Endothelial cell of umbilical vein (primary cell): ENCODE results near the gene UQCR10. TPM values are rescaled to one million over a fixed set of nuclear protein-coding genes. Genes with fewer than 3 reads are reported as not detected.

Experiments used
- BruUV-seq: library from RNA; stranded (reverse); fragments of 400-500 nt; replicated peaks from 2 replicates; lab custom pipeline; 2021; lab: Mats Ljungman, UMichigan
- CTCF ChIA-PET: fragments of 300-600, 350-600 bp; sonication (Branson Sonifier 250); formaldehyde crosslinking; loops from one replicate; lab custom pipeline; 2021; ENCODE audit warnings: antibody characterized with exemption, inconsistent platforms; lab: Charles Lee
- POLR2A ChIA-PET: fragments of 300-600, 350-600 bp; sonication (Branson Sonifier 250); formaldehyde crosslinking; loops from one replicate; lab custom pipeline; 2021; ENCODE audit warnings: antibody characterized with exemption, inconsistent platforms; lab: Charles Lee
- DNase-seq: peaks from one replicate; pipeline ENCODE4 v3.0.0-alpha.2; 2011; ENCODE audit warnings: low read depth, low spot score
- FAIRE-seq: peaks from 2 replicates; lab custom pipeline; 2011; peaks lifted over from hg19 to GRCh38; lab: Jason Lieb, UNC
- H2AFZ ChIP-seq: 2 replicates; pipeline ENCODE4 v1.6.0; 2012; ENCODE audit warnings: low read depth, low read length, control low read depth, inconsistent platforms
- H3K27ac ChIP-seq: 2 replicates; pipeline ENCODE4 v1.5.1; 2011; ENCODE audit warnings: low read depth, mild to moderate bottlenecking, control low read depth, low read length, moderate library complexity; ENCODE audit not compliant: insufficient read depth
- H3K27me3 ChIP-seq, 2 experiments: 2 replicates each; pipeline versions ENCODE4 v1.6.0 to v1.6.1; 2011; ENCODE audit warnings: low read length in 2 of 2, mixed read lengths in 1 of 2; ENCODE audit not compliant: control insufficient read depth in 2 of 2, insufficient read depth in 2 of 2
- H3K36me3 ChIP-seq, 2 experiments: 2 replicates in 1 of 2; 3 replicates in 1 of 2; pipeline ENCODE4 v1.5.1; 2011; ENCODE audit warnings: low read length in 2 of 2, mild to moderate bottlenecking in 1 of 2, moderate library complexity in 1 of 2; ENCODE audit not compliant: control insufficient read depth in 2 of 2, insufficient read depth in 2 of 2; ENCODE audit errors: extremely low read depth in 1 of 2
- H3K4me1 ChIP-seq: 3 replicates; pipeline ENCODE4 v1.5.1; 2011; ENCODE audit warnings: mild to moderate bottlenecking, low read length; ENCODE audit not compliant: control insufficient read depth, insufficient read depth; ENCODE audit errors: extremely low read depth
- H3K4me2 ChIP-seq: 2 replicates; pipeline ENCODE4 v1.6.1; 2011; ENCODE audit warnings: low read length, control low read depth, mixed read lengths; ENCODE audit not compliant: insufficient read depth
- H3K4me3 ChIP-seq, 3 experiments: fragments of 200-600 bp in 1 of 3; sonication (generic), shearing (Covaris generic) in 1 of 3; replicated peaks in 1 of 3; 2 replicates each; pipeline ENCODE4 v1.5.1; 2011 to 2016; ENCODE audit warnings: control low read depth in 3 of 3, low read length in 3 of 3, mild to moderate bottlenecking in 2 of 3, inconsistent platforms in 1 of 3, low read depth in 1 of 3, moderate library complexity in 1 of 3; ENCODE audit not compliant: insufficient read depth in 1 of 3
- H3K79me2 ChIP-seq: 2 replicates; pipeline ENCODE4 v1.6.0; 2012; ENCODE audit warnings: low read length, inconsistent platforms; ENCODE audit not compliant: control insufficient read depth, insufficient read depth
- H3K9ac ChIP-seq: replicated peaks from 2 replicates; pipeline ENCODE3; 2011; ENCODE audit warnings: low read length, control low read depth; ENCODE audit not compliant: insufficient read depth; ENCODE audit errors: extremely low read depth
- H3K9me1 ChIP-seq: replicated peaks from 3 replicates; pipeline ENCODE4 v1.6.0; 2011; ENCODE audit warnings: mild to moderate bottlenecking, low read length; ENCODE audit not compliant: control insufficient read depth, insufficient read depth; ENCODE audit errors: extremely low read depth
- H3K9me3 ChIP-seq: replicated peaks from 2 replicates; pipeline ENCODE4 v1.5.1; 2012; ENCODE audit warnings: low read length, inconsistent platforms; ENCODE audit not compliant: control insufficient read depth, insufficient read depth
- H4K20me1 ChIP-seq: replicated peaks from 2 replicates; pipeline ENCODE3; 2011; ENCODE audit warnings: mild to moderate bottlenecking, low read length; ENCODE audit not compliant: control insufficient read depth, insufficient read depth; ENCODE audit errors: extremely low read depth
- CTCF ChIP-seq, 2 donors: IDR thresholded peaks; 1 replicate in 1 of 2; 2 replicates in 1 of 2; pipeline ENCODE4 v1.5.1; 2011; ENCODE audit warnings: low read length in 2 of 2, mild to moderate bottlenecking in 2 of 2, moderate library complexity in 2 of 2, control low read depth in 1 of 2, inconsistent platforms in 1 of 2, low read depth in 1 of 2; ENCODE audit not compliant: insufficient read depth in 1 of 2; ENCODE audit errors: extremely low read depth in 1 of 2
- EZH2 ChIP-seq: IDR thresholded peaks from 2 replicates; pipeline ENCODE4 v1.6.1; 2012; ENCODE audit warnings: borderline replicate concordance, low read depth, mild to moderate bottlenecking, moderate library complexity, low read length, inconsistent platforms; ENCODE audit not compliant: severe bottlenecking
- GATA2 ChIP-seq: IDR thresholded peaks from 2 replicates; pipeline ENCODE4 v1.7.0; 2011; ENCODE audit warnings: low read depth, mild to moderate bottlenecking, moderate library complexity, mixed read lengths, low read length; ENCODE audit not compliant: insufficient read length, insufficient read depth
- JUN ChIP-seq: IDR thresholded peaks from 2 replicates; pipeline ENCODE4 v1.6.1; 2011; ENCODE audit warnings: borderline replicate concordance, low read depth; ENCODE audit not compliant: insufficient read length, insufficient read depth
- MAX ChIP-seq: IDR thresholded peaks from 2 replicates; pipeline ENCODE4 v1.6.1; 2011; ENCODE audit not compliant: insufficient read depth, insufficient read length
- MYC ChIP-seq: IDR thresholded peaks from one replicate; pipeline ENCODE4 v1.6.1; 2011; ENCODE audit warnings: mild to moderate bottlenecking, low read depth, low read length
- POLR2A ChIP-seq: IDR thresholded peaks from 2 replicates; pipeline ENCODE4 v1.6.1; 2012; ENCODE audit warnings: low read depth, mild to moderate bottlenecking, control low read depth, low read length
- POLR2AphosphoS5 ChIP-seq: IDR thresholded peaks from 2 replicates; pipeline ENCODE4 v1.6.1; 2012; ENCODE audit warnings: low read depth, mild to moderate bottlenecking, control low read depth, low read length, moderate library complexity; ENCODE audit not compliant: insufficient read depth
- dilution Hi-C: fragments of 300-500 bp; cut with MboI; formaldehyde crosslinking; loops from one replicate; pipeline ENCODE4 v1.15.0; 2019; ENCODE audit warnings: low sequenced_read_pairs; ENCODE audit not compliant: extremely low pct_ligation_motif_present
- intact Hi-C: fragments of 100-400 bp; cut with micrococcal nuclease; formaldehyde crosslinking; loops from one replicate; pipeline ENCODE4 v1.10.0; 2022
- polyA plus RNA-seq, 4 experiments: library from polyadenylated mRNA; depleted of rRNA in 3 of 4; stranded (reverse) in 3 of 4; unstranded in 1 of 4; fragments of >200 nt; gene quantifications; 2 replicates each; pipeline versions ENCODE4 v1.2.1 to v1.2.3, GENCODE V29; 2011 to 2012; ENCODE audit warnings: missing spikeins in 1 of 4
- total RNA-seq: library from RNA; stranded (reverse); gene quantifications from 2 replicates; pipeline ENCODE4 v1.2.3, GENCODE V29; 2021

Gene UQCR10
- total and polyA plus RNA-seq, 2 donors (not counting 3 experiments of a cell fraction or from before 2014, with no cell fraction given) = 96.6 to 196 TPM

- dilution Hi-C loops (no loop called here), intact Hi-C loops (no loop called here)
- CTCF ChIA-PET = interaction anchor here (1.1 to 1.6 kb wide), 2 partner anchors 53 to 346 kb away, joined by 4 to 6 read pairs; no protein-coding TSS in a partner anchor
- Histone ChIP-seq H3K79me2 (no peaks in the 10 kb centered on the region), H2AFZ (no peak overlapping the region), H3K36me3 (peaks cover 0 to 4% of the 10 kb centered on the region in 2 experiments), H3K4me2 (no peak overlapping the region), H4K20me1 (no peaks in the 10 kb centered on the region), H3K4me3 (no peak overlapping the region), H3K9me1 (no peaks in the 10 kb centered on the region), H3K27ac (no peak overlapping the region), H3K27me3 (no peaks in the 10 kb centered on the region), H3K9me3 (no peaks in the 10 kb centered on the region), H3K9ac (no peak overlapping the region), H3K4me1 (no peaks in the 10 kb centered on the region)
- FAIRE-seq (no peak), DNase-seq (no peak)
- TF ChIP-seq POLR2AphosphoS5 (no peak), POLR2A (no peak), CTCF (IDR thresholded peaks at IDR 0.05; ENCODE audit: extremely low read depth in 1 of 2, insufficient read depth in 1 of 2, low read depth in 1 of 2, low read length in 2 of 2) (no peak), GATA2 (no peak), EZH2 (no peak), JUN (no peak), MAX (no peak), MYC (no peak)
- POLR2A ChIA-PET = no interaction called here
- BruUV-seq = no TSS peak
These were observed 24.8 kb upstream of the UQCR10 start for GRCh38 chr22:29742326-29742725.
